Adrenal gland (tissue), 12 donors: ENCODE data around the gene COL18A1. TPM values are rescaled to one million over a fixed set of nuclear protein-coding genes. Genes with fewer than 3 reads are reported as not detected.
A peak's percentile ranks its signal among the peaks of the same experiment; 100 is the strongest.
"Not testable (repeated sequence)": the region's sequence is repeated elsewhere in the genome, so short reads cannot be mapped to it uniquely, and the experiment has no call there.

Experiments
- DNase-seq, 7 donors: peaks; one replicate each; pipeline ENCODE4 v3.0.0-alpha.2; 2019 to 2020
- H3K27ac ChIP-seq, 5 donors: fragments of 200-600 bp; sonication (generic) in 4 of 5; 1 replicate in 3 of 5; 2 replicates in 2 of 5; pipeline versions ENCODE4 v1.5.1 to v1.8.0; 2016 to 2020; ENCODE audit warnings: mild to moderate bottlenecking in 1 of 5
- H3K27me3 ChIP-seq: fragments of 200-600 bp; 2 replicates; pipeline ENCODE4 v1.8.0; 2021
- H3K36me3 ChIP-seq, 2 donors: fragments of 200-600 bp; replicated peaks in 1 of 2; 1 replicate in 1 of 2; 2 replicates in 1 of 2; pipeline versions ENCODE4 v1.5.1 to v1.8.0; 2018 to 2022
- H3K4me1 ChIP-seq, 2 donors: fragments of 200-600 bp; replicated peaks in 1 of 2; 1 replicate in 1 of 2; 2 replicates in 1 of 2; pipeline versions ENCODE4 v1.5.1 to v1.8.0; 2018 to 2021
- H3K4me3 ChIP-seq, 4 donors: fragments of 200-600 bp; sonication (generic) in 3 of 4; one replicate each; pipeline ENCODE4 v1.5.1; 2016 to 2018
- H3K9me3 ChIP-seq, 3 donors: fragments of 200-600 bp; sonication (generic) in 1 of 3; replicated peaks in 1 of 3; 1 replicate in 2 of 3; 2 replicates in 1 of 3; pipeline versions ENCODE4 v1.5.1 to v1.8.0; 2016 to 2021
- POLR2A ChIP-seq, 2 donors: fragments of 450-650 bp; IDR thresholded peaks; one replicate each; pipeline ENCODE4 v1.6.1; 2017; ENCODE audit warnings: antibody characterized with exemption in 2 of 2, mild to moderate bottlenecking in 2 of 2, moderate library complexity in 1 of 2
- WGBS, 4 donors: extraction: QIAGEN DNeasy Blood & Tissue Kit in 2 of 4; methylation state at CpG; one replicate each; pipeline versions ENCODE4 v1.1.5 to v1.1.7; 2013 to 2017; 5-methylcytosine and 5-hydroxymethylcytosine counted together
- intact Hi-C, 2 donors: fragments of 100-400 bp; cut with DNase I; formaldehyde crosslinking; loops; one replicate each; pipeline versions ENCODE4 v1.14.1 to v1.15.0; 2022 to 2023
- polyA plus RNA-seq, 3 donors: library from polyadenylated mRNA; stranded (reverse); fragments of 200-250 nt in 2 of 3; fragments of 350-450 nt in 1 of 3; fragmentation: Illumina TruSeq in 1 of 3; extraction: RNeasy Lipid Tissue Mini Kit (QIAGEN cat#74804) in 1 of 3; gene quantifications; one replicate each; pipeline ENCODE4 v1.2.3, GENCODE V29; 2013 to 2014
- total RNA-seq, 9 donors: library from RNA; depleted of rRNA in 4 of 9; stranded (reverse); fragments of >200 nt in 4 of 9; fragments of 120-200 nt in 1 of 9; fragmentation: NEBNext Ultra II Directional in 1 of 9; extraction: Animal tissue kit (Norgen Biotek cat#: 25700) in 1 of 9; gene quantifications; one replicate each; pipeline versions ENCODE4 v1.1.0 to v1.2.4, GENCODE V29; 2013 to 2023
- TF ChIP-seq, protein P1 (sequence below), 6 experiments: fragments of 450-650 bp in 4 of 6; fragments of 200-600 bp in 2 of 6; sonication (generic) in 1 of 6; IDR thresholded peaks; 1 replicate in 5 of 6; 2 replicates in 1 of 6; pipeline versions ENCODE4 v1.5.1 to v1.8.0; 2016 to 2021; ENCODE audit warnings: antibody characterized with exemption in 6 of 6, mild to moderate bottlenecking in 2 of 6, moderate library complexity in 1 of 6
- donor health status: healthy with polysubstance abuse.
- donor health status: Bipolar disorder and iron deficiency.
- donor health status: DM: yes; HTN: yes; CAD: no.
- donor health status: DM: no; HTN: no; CAD: no.
- donor health status: DM: no; HTN: no; CAD: no.
- donor health status: DM: yes; HTN: yes; CAD: no.

The COL18A1 gene
- total and polyA plus RNA-seq, 12 donors = 10.9 to 244 (median 141) TPM

DNA sequence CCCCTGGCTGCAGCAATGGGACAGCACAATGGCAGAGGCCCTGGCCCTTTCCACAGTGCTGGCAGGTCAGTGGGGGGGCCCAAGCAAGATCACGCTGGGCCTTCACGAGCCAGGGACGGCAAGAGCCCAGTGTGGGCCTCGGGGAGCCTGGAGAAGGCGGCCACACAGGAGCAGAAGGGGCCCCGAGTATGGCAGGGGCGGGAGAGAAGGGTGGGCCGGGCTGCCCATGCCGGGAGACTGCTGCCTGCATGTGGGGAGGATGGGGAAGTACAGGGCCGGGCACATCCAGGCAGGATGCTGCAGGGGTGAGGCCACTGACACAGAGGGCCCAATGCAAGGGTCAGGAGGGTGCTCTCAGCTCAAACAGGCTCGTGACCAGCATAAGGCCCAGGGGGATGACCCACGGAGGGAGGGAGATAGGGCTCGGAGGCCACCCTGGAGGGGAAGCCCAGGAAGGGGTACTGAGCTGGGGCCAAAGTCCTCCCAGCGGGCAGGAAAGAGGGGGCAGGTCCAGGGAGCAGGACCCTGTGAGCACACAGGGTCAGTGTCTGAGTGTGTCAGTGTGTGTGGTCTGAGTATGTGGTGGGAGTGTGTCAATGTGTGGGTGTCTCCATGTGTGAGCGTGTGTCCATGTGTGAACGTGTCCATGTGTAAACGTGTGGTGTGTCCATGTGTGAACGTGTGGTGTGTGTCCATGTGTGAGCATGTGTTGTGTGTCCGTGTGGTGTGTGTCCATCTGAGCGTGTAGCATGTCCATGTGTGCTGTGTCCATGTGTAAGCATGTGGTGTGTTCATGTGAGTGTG, 124.2 kb downstream of the COL18A1 start:
- intact Hi-C loops = no loop called here
- Histone ChIP-seq H3K27ac (no peak overlapping the region), H3K36me3 (no peaks in the 10 kb centered on the region), H3K27me3 (no peaks in the 10 kb centered on the region), H3K4me1 (peaks cover 13 to 18% of the 10 kb centered on the region in 2 donors), H3K9me3 (no peaks in the 10 kb centered on the region), H3K4me3 (no peak overlapping the region)
- TF ChIP-seq POLR2A (IDR thresholded peaks at IDR 0.05) = no peak
- TF ChIP-seq, protein P1, sequence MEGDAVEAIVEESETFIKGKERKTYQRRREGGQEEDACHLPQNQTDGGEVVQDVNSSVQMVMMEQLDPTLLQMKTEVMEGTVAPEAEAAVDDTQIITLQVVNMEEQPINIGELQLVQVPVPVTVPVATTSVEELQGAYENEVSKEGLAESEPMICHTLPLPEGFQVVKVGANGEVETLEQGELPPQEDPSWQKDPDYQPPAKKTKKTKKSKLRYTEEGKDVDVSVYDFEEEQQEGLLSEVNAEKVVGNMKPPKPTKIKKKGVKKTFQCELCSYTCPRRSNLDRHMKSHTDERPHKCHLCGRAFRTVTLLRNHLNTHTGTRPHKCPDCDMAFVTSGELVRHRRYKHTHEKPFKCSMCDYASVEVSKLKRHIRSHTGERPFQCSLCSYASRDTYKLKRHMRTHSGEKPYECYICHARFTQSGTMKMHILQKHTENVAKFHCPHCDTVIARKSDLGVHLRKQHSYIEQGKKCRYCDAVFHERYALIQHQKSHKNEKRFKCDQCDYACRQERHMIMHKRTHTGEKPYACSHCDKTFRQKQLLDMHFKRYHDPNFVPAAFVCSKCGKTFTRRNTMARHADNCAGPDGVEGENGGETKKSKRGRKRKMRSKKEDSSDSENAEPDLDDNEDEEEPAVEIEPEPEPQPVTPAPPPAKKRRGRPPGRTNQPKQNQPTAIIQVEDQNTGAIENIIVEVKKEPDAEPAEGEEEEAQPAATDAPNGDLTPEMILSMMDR (IDR thresholded peaks at IDR 0.05) = no peak
- WGBS, 4 donors = 81 to 87% (median 84%) methylated on average over 17 to 20 of the region's 20 CpGs
- DNase-seq = peak in 3 of 7 donors; percentile 4 to 16 (median 10)

DNA sequence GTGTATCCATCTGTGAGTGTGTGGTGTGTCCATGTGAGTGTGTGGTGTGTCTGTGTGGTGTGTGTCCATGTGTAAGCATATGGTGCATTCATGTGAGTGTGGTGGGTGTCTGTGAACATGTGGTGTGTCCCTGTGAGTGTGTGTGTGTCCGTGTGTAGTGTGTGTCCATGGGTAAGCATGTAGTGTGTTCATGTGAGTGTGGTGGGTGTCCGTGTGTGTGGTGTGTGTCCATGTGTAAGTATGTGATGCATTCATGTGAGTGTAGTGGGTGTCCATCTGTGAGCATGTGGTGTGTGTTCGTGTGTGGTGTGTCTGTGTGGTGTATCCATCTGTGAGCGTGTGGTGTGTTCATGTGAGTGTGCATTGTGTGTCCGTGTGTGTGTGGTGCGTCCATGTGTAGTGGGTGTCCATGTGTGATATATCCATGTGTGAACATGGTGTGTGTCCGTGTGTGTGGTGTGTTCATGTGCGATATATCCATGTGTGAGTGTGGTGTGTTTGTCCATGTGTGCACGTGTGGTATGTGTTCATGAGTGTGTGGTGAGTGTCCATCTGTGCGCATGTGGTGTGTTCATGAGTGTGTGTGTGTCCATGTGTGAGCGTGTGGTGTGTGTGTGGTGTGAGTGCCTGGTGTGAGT, 124.9 kb downstream of the COL18A1 start:
- intact Hi-C loops = no loop called here
- H3K36me3 ChIP-seq = no peaks in the 10 kb centered on the region
- H3K9me3 ChIP-seq = no peaks in the 10 kb centered on the region
- WGBS, 4 donors = 94 to 96% (median 94%) methylated on average over 11 of the region's 11 CpGs
- DNase-seq = peak in 2 of 7 donors; percentile 3 to 10
- H3K4me3 ChIP-seq = no peak overlapping the region
- TF ChIP-seq, protein P1 (IDR thresholded peaks at IDR 0.05) = no peak
- TF ChIP-seq POLR2A (IDR thresholded peaks at IDR 0.05) = no peak
- no peaks in the 10 kb centered on the region for H3K27me3 ChIP-seq
- H3K27ac ChIP-seq = no peak overlapping the region
- peaks cover 19 to 23% of the 10 kb centered on the region in 2 donors for H3K4me1 ChIP-seq

DNA sequence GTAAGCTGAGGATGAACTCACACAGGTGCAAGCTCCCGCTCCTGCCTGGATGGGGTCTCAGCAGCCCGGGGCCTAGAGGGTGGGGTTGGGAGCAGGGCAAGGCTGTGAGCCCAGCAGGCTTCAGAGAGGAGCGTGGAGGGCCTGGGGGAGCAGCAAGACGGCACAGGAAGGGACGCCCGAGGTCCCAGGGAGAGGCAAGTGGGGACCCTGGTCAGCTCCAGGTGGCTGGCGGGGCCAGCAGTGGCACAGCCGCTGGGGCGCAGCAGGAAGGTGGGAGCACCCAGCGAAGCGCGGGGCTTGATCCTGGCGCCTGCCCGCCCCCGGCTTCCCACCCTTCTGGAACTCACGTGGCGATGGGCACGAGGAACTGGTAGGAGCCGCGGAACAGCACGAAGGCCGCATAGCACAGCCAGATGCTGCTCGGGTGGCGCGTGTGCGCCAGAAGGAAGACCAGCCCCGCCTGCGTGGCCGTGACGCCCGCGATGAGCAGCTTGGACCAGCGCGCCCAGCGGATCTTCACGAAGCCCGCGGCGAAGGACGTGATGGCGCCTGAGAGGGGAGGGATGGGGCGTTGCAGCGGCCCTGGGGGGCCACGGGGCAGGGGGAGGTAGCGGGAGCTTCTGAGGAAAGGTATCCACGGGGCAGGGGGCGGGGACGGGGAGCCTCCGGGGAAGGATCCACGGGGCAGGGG, 125.6 kb downstream of the COL18A1 start:
- peak in 4 of 7 donors; percentile 9 to 18 (median 10) for DNase-seq
- Histone ChIP-seq H3K9me3 (no peaks in the 10 kb centered on the region), H3K4me1 (peaks cover 19 to 22% of the 10 kb centered on the region in 2 donors), H3K27ac (no peak overlapping the region), H3K36me3 (no peaks in the 10 kb centered on the region), H3K4me3 (no peak overlapping the region), H3K27me3 (no peaks in the 10 kb centered on the region)
- WGBS, 4 donors = 97 to 98% (median 97%) methylated on average over 31 to 50 of the region's 50 CpGs
- TF ChIP-seq, protein P1 (IDR thresholded peaks at IDR 0.05) = no peak
- no peak for TF ChIP-seq POLR2A (IDR thresholded peaks at IDR 0.05)
- intact Hi-C loops = no loop called here

DNA sequence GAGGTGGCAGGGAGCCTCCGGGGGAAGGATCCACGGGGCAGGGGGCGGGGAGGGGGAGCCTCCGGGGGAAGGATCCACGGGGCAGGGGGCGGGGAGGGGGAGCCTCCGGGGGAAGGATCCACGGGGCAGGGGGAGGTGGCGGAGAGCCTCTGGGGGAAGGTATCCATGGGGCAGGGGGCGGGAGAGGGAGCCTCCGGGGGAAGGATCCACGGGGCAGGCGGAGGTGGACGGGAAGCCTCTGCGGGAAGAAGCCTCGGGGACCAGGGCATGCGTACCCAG, 126.1 kb downstream of the COL18A1 start:
- WGBS, 4 donors = 92 to 97% (median 97%) methylated on average over 10 to 17 of the region's 17 CpGs
- intact Hi-C loops = not testable (repeated sequence)
- DNase-seq = peak in 1 of 7 donors; percentile 2

More for the DNA sequence above, 126.1 kb downstream of the COL18A1 start:
- not testable (repeated sequence) for H3K27me3 ChIP-seq, H3K9me3 ChIP-seq, H3K4me3 ChIP-seq, H3K27ac ChIP-seq, H3K36me3 ChIP-seq
- H3K4me1 ChIP-seq = peaks cover 19 to 22% of the 10 kb centered on the region in 2 donors
